Gastrocnemius medialis (tissue), 4 donors: Measurements from ENCODE around the gene KDM8. TPM values are rescaled to one million over a fixed set of nuclear protein-coding genes. Genes with fewer than 3 reads are reported as not detected.

Experiments used
- ATAC-seq, 2 donors: fragments of 150-250 bp; one replicate each; pipeline ENCODE4 v1.9.1; 2016
- DNase-seq, 2 donors: peaks; one replicate each; pipeline ENCODE4 v3.0.0-alpha.2; 2019
- H3K27ac ChIP-seq, 4 donors: fragments of 200-600 bp; sonication (generic); 1 replicate in 1 of 4; 2 replicates in 3 of 4; pipeline ENCODE4 v1.5.1; 2016 to 2018; ENCODE audit warnings: mild to moderate bottlenecking in 2 of 4, moderate library complexity in 1 of 4
- H3K27me3 ChIP-seq, 3 donors: fragments of 200-600 bp; sonication (generic) in 2 of 3; 1 replicate in 1 of 3; 2 replicates in 2 of 3; pipeline versions ENCODE4 v1.5.1 to v1.6.0; 2016 to 2019; ENCODE audit warnings: mild to moderate bottlenecking in 1 of 3, moderate library complexity in 1 of 3
- H3K36me3 ChIP-seq, 2 donors: fragments of 200-600 bp; sonication (generic) in 1 of 2; one replicate each; pipeline ENCODE4 v1.5.1; 2017 to 2018
- H3K4me1 ChIP-seq, 2 donors: fragments of 200-600 bp; sonication (generic) in 1 of 2; one replicate each; pipeline ENCODE4 v1.5.1; 2016 to 2017; ENCODE audit warnings: mild to moderate bottlenecking in 2 of 2
- H3K4me3 ChIP-seq, 4 donors: fragments of 200-600 bp; sonication (generic) in 3 of 4; 1 replicate in 1 of 4; 2 replicates in 3 of 4; pipeline ENCODE4 v1.5.1; 2016 to 2019; ENCODE audit warnings: mild to moderate bottlenecking in 2 of 4
- H3K9me3 ChIP-seq, 3 donors: fragments of 200-600 bp; sonication (generic) in 2 of 3; 1 replicate in 1 of 3; 2 replicates in 2 of 3; pipeline ENCODE4 v1.5.1; 2016 to 2019
- POLR2A ChIP-seq, 2 donors: fragments of 450-650 bp; IDR thresholded peaks; one replicate each; pipeline ENCODE4 v1.6.1; 2017; ENCODE audit warnings: antibody characterized with exemption in 2 of 2, mild to moderate bottlenecking in 2 of 2, moderate library complexity in 2 of 2
- in situ Hi-C, 4 donors: fragments of 200-750 bp; cut with MboI; loops; one replicate each; pipeline versions ENCODE4 v1.15.0 to v1.8.0; 2017; ENCODE audit warnings: low sequenced_read_pairs in 4 of 4
- intact Hi-C: fragments of 100-400 bp; cut with DNase I; formaldehyde crosslinking; loops from one replicate; pipeline ENCODE4 v1.15.1; 2023; ENCODE audit warnings: low total_unique reads
- total RNA-seq, 4 donors: library from RNA; depleted of rRNA; stranded (reverse); fragments of >200 nt; gene quantifications; one replicate each; pipeline versions ENCODE4 v1.1.0 to v1.2.3, GENCODE V29; 2016
- TF ChIP-seq, protein P1 (sequence below), 5 experiments: fragments of 450-650 bp in 3 of 5; fragments of 200-600 bp in 2 of 5; sonication (generic) in 2 of 5; IDR thresholded peaks in 4 of 5; conservative IDR thresholded peaks in 1 of 5; 1 replicate in 4 of 5; 2 replicates in 1 of 5; pipeline ENCODE4 v1.5.1; 2016 to 2019; ENCODE audit warnings: antibody characterized with exemption in 5 of 5, mild to moderate bottlenecking in 3 of 5, moderate library complexity in 3 of 5

Gene KDM8
- total RNA-seq, 4 donors from 2014 or later, result 3.2 to 6.3 (median 5.1) TPM

DNA sequence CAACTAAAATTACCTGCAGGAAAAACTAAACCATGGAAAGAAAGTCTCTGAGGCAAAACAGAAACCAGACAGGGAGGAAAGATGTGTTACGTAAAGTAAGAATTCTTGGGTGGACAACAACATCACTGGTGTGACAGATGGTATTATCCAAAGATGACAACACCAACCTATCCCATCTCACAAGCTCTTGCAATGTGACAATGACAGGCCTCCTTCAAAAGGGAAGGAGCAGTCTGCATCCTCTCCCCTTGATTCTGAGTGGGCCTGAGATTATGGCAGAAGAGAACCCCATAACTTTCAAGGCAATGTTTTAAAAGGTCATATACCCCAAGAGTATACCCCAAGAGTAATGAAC lies 17.6 kb upstream of the KDM8 start:
- Histone ChIP-seq H3K9me3 (no peaks in the 10 kb centered on the region), H3K4me3 (no peak overlapping the region), H3K27ac (no peak overlapping the region), H3K36me3 (no peaks in the 10 kb centered on the region), H3K27me3 (peaks cover 9 to 28% (median 26%) of the 10 kb centered on the region in 3 donors), H3K4me1 (no peaks in the 10 kb centered on the region)
- ATAC-seq (no peak), DNase-seq (no peak)
- intact Hi-C loops, result no loop called here
- in situ Hi-C loops, result loop anchor here in 3 of 4 donors (10.0 to 25.0 kb wide), 2 partner anchors 98 to 269 kb away; no protein-coding TSS in a partner anchor
- no peak for TF ChIP-seq POLR2A (IDR thresholded peaks at IDR 0.05)
- TF ChIP-seq, protein P1, sequence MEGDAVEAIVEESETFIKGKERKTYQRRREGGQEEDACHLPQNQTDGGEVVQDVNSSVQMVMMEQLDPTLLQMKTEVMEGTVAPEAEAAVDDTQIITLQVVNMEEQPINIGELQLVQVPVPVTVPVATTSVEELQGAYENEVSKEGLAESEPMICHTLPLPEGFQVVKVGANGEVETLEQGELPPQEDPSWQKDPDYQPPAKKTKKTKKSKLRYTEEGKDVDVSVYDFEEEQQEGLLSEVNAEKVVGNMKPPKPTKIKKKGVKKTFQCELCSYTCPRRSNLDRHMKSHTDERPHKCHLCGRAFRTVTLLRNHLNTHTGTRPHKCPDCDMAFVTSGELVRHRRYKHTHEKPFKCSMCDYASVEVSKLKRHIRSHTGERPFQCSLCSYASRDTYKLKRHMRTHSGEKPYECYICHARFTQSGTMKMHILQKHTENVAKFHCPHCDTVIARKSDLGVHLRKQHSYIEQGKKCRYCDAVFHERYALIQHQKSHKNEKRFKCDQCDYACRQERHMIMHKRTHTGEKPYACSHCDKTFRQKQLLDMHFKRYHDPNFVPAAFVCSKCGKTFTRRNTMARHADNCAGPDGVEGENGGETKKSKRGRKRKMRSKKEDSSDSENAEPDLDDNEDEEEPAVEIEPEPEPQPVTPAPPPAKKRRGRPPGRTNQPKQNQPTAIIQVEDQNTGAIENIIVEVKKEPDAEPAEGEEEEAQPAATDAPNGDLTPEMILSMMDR (IDR thresholded peaks at IDR 0.05 in 4 of 5, conservative IDR thresholded peaks at IDR 0.05 in 1 of 5), result no peak

DNA sequence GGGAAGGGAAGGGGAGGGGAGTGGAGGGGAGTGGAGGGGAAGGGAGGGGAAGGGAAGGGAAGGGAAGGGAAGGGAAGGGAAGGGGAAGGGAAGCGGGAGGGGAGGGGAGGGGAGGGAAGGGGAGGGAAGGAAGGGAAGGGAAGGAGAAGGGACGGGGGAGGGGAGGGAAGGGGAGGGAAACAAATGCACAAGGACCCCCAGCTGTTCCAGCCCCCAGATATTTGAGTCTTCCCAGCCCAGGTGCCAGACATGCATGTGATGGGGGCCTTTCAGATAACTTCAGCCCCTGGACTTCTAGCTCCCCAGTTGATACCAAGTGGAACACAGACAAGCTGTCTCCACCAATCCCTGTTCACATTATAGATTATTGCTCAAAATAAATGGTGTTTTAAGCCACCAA lies 14.7 kb upstream of the KDM8 start:
- H3K4me1 ChIP-seq, result no peaks in the 10 kb centered on the region
- ATAC-seq (no peak), DNase-seq (no peak)
- H3K27me3 ChIP-seq, result peaks cover 6 to 29% (median 24%) of the 10 kb centered on the region in 3 donors
- TF ChIP-seq, protein P1 (IDR thresholded peaks at IDR 0.05 in 4 of 5, conservative IDR thresholded peaks at IDR 0.05 in 1 of 5), result no peak
- no peak for TF ChIP-seq POLR2A (IDR thresholded peaks at IDR 0.05)
- no peaks in the 10 kb centered on the region for H3K36me3 ChIP-seq
- no peak overlapping the region for H3K4me3 ChIP-seq
- H3K27ac ChIP-seq, result no peak overlapping the region
- in situ Hi-C loops (loop anchor here in 3 of 4 donors (10.0 to 25.0 kb wide), 2 partner anchors 101 to 266 kb away; no protein-coding TSS in a partner anchor), intact Hi-C loops (no loop called here)
- H3K9me3 ChIP-seq, result no peaks in the 10 kb centered on the region

DNA sequence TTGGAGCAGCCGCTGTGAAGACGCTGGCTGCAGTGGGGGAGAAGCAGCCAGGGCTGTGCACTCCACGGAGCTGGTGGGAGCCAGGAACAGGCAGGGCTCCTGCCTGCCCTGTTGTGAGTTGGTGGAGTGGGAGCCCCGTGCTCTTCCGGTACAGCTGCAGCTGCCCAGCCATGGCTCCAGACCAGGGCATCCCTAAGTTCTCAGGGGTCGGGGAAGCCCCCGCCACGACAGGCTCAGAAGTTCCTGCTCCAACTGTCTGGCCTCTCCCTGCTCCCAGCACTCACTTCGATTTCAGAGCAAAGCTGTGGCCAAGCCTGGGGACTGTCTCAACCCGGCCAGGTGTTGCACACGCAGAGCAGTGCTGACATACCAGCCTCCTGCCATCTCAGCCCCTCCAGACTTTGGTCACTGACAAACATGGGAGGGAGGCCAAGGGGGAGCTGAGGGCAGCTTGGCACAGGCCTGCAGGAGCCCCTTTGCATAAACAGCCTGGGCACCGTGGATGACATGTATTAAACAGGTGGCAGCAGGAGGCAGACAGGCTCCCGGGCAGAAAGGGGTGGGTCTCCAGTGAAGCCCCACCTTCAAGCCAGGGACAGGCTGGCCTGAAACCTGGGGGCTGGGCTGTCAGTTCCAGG lies 13.9 kb upstream of the KDM8 start:
- TF ChIP-seq, protein P1 (IDR thresholded peaks at IDR 0.05 in 4 of 5, conservative IDR thresholded peaks at IDR 0.05 in 1 of 5), result no peak
- TF ChIP-seq POLR2A (IDR thresholded peaks at IDR 0.05), result no peak
- peaks cover 6 to 29% (median 24%) of the 10 kb centered on the region in 3 donors for H3K27me3 ChIP-seq
- ATAC-seq (no peak), DNase-seq (no peak)
- H3K4me1 ChIP-seq, result no peaks in the 10 kb centered on the region
- in situ Hi-C loops (loop anchor here in 3 of 4 donors (10.0 to 25.0 kb wide), 2 partner anchors 102 to 265 kb away; no protein-coding TSS in a partner anchor), intact Hi-C loops (no loop called here)
- no peaks in the 10 kb centered on the region for H3K36me3 ChIP-seq
- no peak overlapping the region for H3K27ac ChIP-seq
- H3K4me3 ChIP-seq, result no peak overlapping the region
- no peaks in the 10 kb centered on the region for H3K9me3 ChIP-seq

DNA sequence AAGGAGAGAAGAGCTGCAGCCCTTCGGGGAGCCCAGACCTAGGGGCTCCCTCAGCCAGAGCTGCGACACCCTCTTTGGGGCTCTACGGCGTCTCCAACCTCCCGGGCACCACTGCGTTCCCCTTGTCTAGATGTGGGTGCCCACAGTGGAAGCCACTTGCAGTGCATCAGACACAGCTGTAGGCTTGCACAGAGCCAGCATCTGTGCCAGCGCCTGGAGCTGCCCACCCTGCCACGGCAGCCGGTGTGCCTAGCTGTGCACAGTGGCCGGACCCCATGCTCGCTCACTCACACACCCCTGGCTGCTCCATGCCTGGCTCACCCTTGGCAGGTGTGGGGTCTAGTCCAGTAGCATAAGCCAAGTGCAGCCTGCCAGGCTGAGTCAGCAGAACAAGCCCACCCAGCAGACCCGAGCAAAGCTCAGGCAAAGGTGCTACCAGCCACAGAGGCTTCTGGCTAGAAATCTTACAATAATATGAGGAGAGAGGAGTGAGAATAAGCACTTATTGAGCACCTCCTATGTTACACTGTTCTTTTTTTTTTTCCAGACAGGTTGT lies 12.9 kb upstream of the KDM8 start:
- Histone ChIP-seq H3K4me3 (no peak overlapping the region), H3K36me3 (no peaks in the 10 kb centered on the region), H3K27ac (no peak overlapping the region), H3K9me3 (no peaks in the 10 kb centered on the region), H3K4me1 (no peaks in the 10 kb centered on the region), H3K27me3 (peaks cover 6 to 29% (median 24%) of the 10 kb centered on the region in 3 donors)
- TF ChIP-seq, protein P1 (IDR thresholded peaks at IDR 0.05 in 4 of 5, conservative IDR thresholded peaks at IDR 0.05 in 1 of 5), result no peak
- no peak for TF ChIP-seq POLR2A (IDR thresholded peaks at IDR 0.05)
- no peak for DNase-seq
- in situ Hi-C loops, result loop anchor here in 1 of 4 donors (25.0 kb wide), 1 partner anchor 103 kb away; no protein-coding TSS in a partner anchor
- no peak for ATAC-seq
- intact Hi-C loops, result no loop called here
